Measurements from ENCODE around the gene CFHR3. TPM values are rescaled to one million over a fixed set of nuclear protein-coding genes. Genes with fewer than 3 reads are reported as not detected.
"Not testable (repeated sequence)": the region's sequence is repeated elsewhere in the genome, so short reads cannot be mapped to it uniquely, and the experiment has no call there.

The CFHR3 gene
- total RNA-seq, 4 donors from 2014 or later = 0.21 to 3.0 (median 0.62) TPM

- no peaks in the 10 kb centered on the region for H3K4me1 ChIP-seq
- no peak overlapping the region for H3K27ac ChIP-seq
- peaks cover 0 to 9% (median 0%) of the 10 kb centered on the region in 4 donors for H3K9me3 ChIP-seq
- no peaks in the 10 kb centered on the region for H3K27me3 ChIP-seq
- H3K4me3 ChIP-seq = no peak overlapping the region
- no peak for TF ChIP-seq CTCF (IDR thresholded peaks at IDR 0.05)
- TF ChIP-seq EP300 (IDR thresholded peaks at IDR 0.05) = no peak
- TF ChIP-seq POLR2A (IDR thresholded peaks at IDR 0.05) = no peak
- peaks cover 0 to 39% (median 0%) of the 10 kb centered on the region in 3 donors for H3K36me3 ChIP-seq
- DNase-seq (ENCODE audit: low spot score in 2 of 2) = no peak
Measured at GRCh38 chr1:196738730-196739129, 35.9 kb upstream of the CFHR3 start.

GRCh38 chr1:196743244-196743643, 31.4 kb upstream of the CFHR3 start:
- H3K4me1 ChIP-seq; DNase-seq (ENCODE audit: low spot score in 2 of 2); H3K4me3 ChIP-seq; H3K27ac ChIP-seq; H3K9me3 ChIP-seq; H3K27me3 ChIP-seq: not testable (repeated sequence)
- H3K36me3 ChIP-seq = peaks cover 0 to 38% (median 0%) of the 10 kb centered on the region in 3 donors
- WGBS, 2 donors = 46 to 48% methylated on average over 6 of the region's 6 CpGs

- H3K4me3 ChIP-seq; DNase-seq (ENCODE audit: low spot score in 2 of 2): not testable (repeated sequence)
- 22 to 27% methylated on average over 4 of the region's 4 CpGs for WGBS, 2 donors
Measured at GRCh38 chr1:196765019-196765740, 9.5 kb upstream of the CFHR3 start.

GRCh38 chr1:196769823-196770222, 4.8 kb upstream of the CFHR3 start:
- not testable (repeated sequence) for H3K9me3 ChIP-seq; H3K27me3 ChIP-seq; H3K4me1 ChIP-seq; DNase-seq (ENCODE audit: low spot score in 2 of 2); H3K4me3 ChIP-seq; H3K36me3 ChIP-seq; H3K27ac ChIP-seq
- WGBS, 2 donors = 90 to 93% methylated on average over 4 of the region's 4 CpGs

More at GRCh38 chr1:196765019-196765740, 9.5 kb upstream of the CFHR3 start:
- not testable (repeated sequence) for H3K9me3 ChIP-seq, H3K27me3 ChIP-seq, H3K4me1 ChIP-seq, H3K36me3 ChIP-seq, H3K27ac ChIP-seq

GRCh38 chr1:196773713-196774112, 927 bp upstream of the CFHR3 start:
- DNase-seq (ENCODE audit: low spot score in 2 of 2) = no peak
- 90 to 94% methylated on average over 1 of the region's 1 CpG for WGBS, 2 donors
- no peaks in the 10 kb centered on the region for H3K36me3 ChIP-seq
- no peaks in the 10 kb centered on the region for H3K9me3 ChIP-seq
- no peaks in the 10 kb centered on the region for H3K27me3 ChIP-seq
- H3K27ac ChIP-seq = no peak overlapping the region
- no peak for TF ChIP-seq POLR2A (IDR thresholded peaks at IDR 0.05)
- no peak for TF ChIP-seq EP300 (IDR thresholded peaks at IDR 0.05)
- no peak for TF ChIP-seq CTCF (IDR thresholded peaks at IDR 0.05)
- no peaks in the 10 kb centered on the region for H3K4me1 ChIP-seq
- H3K4me3 ChIP-seq = no peak overlapping the region

GRCh38 chr1:196774175-196774574, 465 bp upstream of the CFHR3 start:
- Histone ChIP-seq H3K27me3 (no peaks in the 10 kb centered on the region), H3K36me3 (no peaks in the 10 kb centered on the region), H3K4me3 (no peak overlapping the region), H3K27ac (no peak overlapping the region), H3K9me3 (no peaks in the 10 kb centered on the region), H3K4me1 (no peaks in the 10 kb centered on the region)
- 29 to 32% methylated on average over 2 of the region's 2 CpGs for WGBS, 2 donors
- TF ChIP-seq EP300 (IDR thresholded peaks at IDR 0.05) (no peak), CTCF (IDR thresholded peaks at IDR 0.05) (no peak), POLR2A (IDR thresholded peaks at IDR 0.05) (no peak)
- no peak for DNase-seq (ENCODE audit: low spot score in 2 of 2)

GRCh38 chr1:196777603-196778002, 3.0 kb downstream of the CFHR3 start:
- 94 to 95% methylated on average over 13 of the region's 13 CpGs for WGBS, 2 donors

More at GRCh38 chr1:196777603-196778002, 3.0 kb downstream of the CFHR3 start:
- TF ChIP-seq EP300 (IDR thresholded peaks at IDR 0.05) = no peak
- TF ChIP-seq POLR2A (IDR thresholded peaks at IDR 0.05) = no peak
- no peak for TF ChIP-seq CTCF (IDR thresholded peaks at IDR 0.05)
- Histone ChIP-seq H3K27me3 (no peaks in the 10 kb centered on the region), H3K4me1 (no peaks in the 10 kb centered on the region), H3K27ac (no peak overlapping the region), H3K4me3 (no peak overlapping the region), H3K9me3 (no peaks in the 10 kb centered on the region), H3K36me3 (no peaks in the 10 kb centered on the region)
- DNase-seq (ENCODE audit: low spot score in 2 of 2) = no peak
